ENCODE data around the gene CDK16.

CDK16 gene

GRCh38 chrX:47212381-47213293 lies 5.8 kb upstream of the CDK16 start:
- H3K27ac Mint-ChIP-seq: peak overlapping the region; percentile 70 to 76
- ATAC-seq (no peak), DNase-seq (no peak)
- no peaks in the 10 kb centered on the region for H3K27me3 Mint-ChIP-seq
- no peaks in the 10 kb centered on the region for H3K9me3 Mint-ChIP-seq
- peaks cover 18% of the 10 kb centered on the region for H3K4me1 Mint-ChIP-seq
- no peak overlapping the region for H3K4me3 Mint-ChIP-seq

DNA sequence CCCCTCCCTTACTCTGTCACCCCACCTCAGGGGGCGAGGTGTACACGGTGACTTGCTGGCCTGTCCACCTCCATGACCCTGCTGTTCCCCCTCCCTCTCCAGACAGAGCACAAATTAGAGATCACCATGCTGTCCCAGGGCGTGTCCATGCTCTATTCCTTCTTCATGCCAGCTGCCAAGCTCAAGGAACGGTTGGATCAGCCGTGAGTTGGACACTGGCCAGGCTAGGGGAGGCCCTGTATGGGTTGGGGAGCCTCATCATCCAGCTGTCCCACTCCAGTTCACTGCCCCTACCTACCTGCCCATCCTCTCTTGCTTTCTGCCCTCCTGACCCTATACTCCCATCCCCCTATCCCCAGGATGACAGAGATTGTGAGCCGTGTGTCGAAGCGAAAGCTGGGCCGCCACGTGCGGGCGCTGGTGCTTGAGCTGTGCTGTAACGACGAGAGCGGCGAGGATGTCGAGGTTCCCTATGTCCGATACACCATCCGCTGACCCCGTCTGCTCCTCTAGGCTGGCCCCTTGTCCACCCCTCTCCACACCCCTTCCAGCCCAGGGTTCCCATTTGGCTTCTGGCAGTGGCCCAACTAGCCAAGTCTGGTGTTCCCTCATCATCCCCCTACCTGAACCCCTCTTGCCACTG lies 3.9 kb upstream of the CDK16 start:
- no peak for ATAC-seq
- no peak overlapping the region for H3K4me3 Mint-ChIP-seq
- no peaks in the 10 kb centered on the region for H3K27me3 Mint-ChIP-seq
- no peaks in the 10 kb centered on the region for H3K9me3 Mint-ChIP-seq
- no peak for DNase-seq
- peaks cover 23% of the 10 kb centered on the region for H3K4me1 Mint-ChIP-seq
- no peak overlapping the region for H3K27ac Mint-ChIP-seq

GRCh38 chrX:47215291-47215900 lies 3.1 kb upstream of the CDK16 start:
- Mint-ChIP-seq H3K4me3 (no peak overlapping the region), H3K27me3 (no peaks in the 10 kb centered on the region), H3K4me1 (peaks cover 32% of the 10 kb centered on the region), H3K27ac (peak overlapping the region in 1 of 2 donors; percentile 28), H3K9me3 (no peaks in the 10 kb centered on the region)
- ATAC-seq (no peak), DNase-seq (no peak)

- Mint-ChIP-seq H3K27me3 (no peaks in the 10 kb centered on the region), H3K27ac (peak overlapping the region in 1 of 2 donors; percentile 91), H3K4me1 (peaks cover 39% of the 10 kb centered on the region), H3K9me3 (no peaks in the 10 kb centered on the region), H3K4me3 (peak overlapping the region in 1 of 2 donors; percentile 92)
- DNase-seq (no peak), ATAC-seq (no peak)
Measured at GRCh38 chrX:47216393-47216925, 2.0 kb upstream of the CDK16 start.

DNA sequence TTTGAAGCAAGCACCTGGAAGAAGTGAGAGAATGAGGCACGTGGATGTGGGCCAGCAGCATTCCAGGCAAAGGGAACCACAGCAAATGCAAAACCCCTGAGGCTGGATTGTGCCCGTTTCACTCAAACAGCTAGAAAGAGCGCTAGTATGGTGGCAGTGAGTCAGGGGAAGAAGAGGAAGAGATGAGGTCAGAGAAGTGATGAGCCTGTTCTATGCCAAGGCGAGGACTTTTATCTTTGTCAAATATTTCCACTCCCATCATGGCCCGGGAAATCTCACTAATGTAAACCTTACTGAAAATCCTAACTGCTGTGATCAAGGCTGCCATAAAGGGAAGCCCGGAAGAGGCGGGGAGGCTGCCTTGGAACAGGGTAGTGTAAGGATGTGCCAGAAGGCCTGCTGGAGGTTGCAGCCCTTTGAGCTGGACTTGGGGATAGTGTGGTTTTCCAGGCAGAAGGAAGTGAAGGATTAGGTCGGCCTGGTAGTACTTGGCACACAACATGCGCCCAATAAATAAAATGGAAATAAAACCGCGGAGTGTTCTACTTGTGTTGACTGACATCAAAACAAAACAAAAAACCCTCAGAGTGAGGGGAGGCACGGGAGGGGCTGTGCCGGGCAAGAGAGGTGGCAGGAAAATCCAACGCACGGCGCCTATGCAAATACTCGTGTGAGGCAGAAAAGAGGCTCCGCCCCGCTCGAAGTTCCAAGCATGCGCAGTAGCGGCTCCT lies 1.2 kb upstream of the CDK16 start:
- no peaks in the 10 kb centered on the region for H3K9me3 Mint-ChIP-seq
- peaks cover 47% of the 10 kb centered on the region for H3K4me1 Mint-ChIP-seq
- peak overlapping the region; percentile 91 to 98 for H3K27ac Mint-ChIP-seq
- no peaks in the 10 kb centered on the region for H3K27me3 Mint-ChIP-seq
- H3K4me3 Mint-ChIP-seq: peak overlapping the region; percentile 92 to 93
- ATAC-seq (no peak), DNase-seq (peak in 1 of 2 donors; percentile 10)

DNA sequence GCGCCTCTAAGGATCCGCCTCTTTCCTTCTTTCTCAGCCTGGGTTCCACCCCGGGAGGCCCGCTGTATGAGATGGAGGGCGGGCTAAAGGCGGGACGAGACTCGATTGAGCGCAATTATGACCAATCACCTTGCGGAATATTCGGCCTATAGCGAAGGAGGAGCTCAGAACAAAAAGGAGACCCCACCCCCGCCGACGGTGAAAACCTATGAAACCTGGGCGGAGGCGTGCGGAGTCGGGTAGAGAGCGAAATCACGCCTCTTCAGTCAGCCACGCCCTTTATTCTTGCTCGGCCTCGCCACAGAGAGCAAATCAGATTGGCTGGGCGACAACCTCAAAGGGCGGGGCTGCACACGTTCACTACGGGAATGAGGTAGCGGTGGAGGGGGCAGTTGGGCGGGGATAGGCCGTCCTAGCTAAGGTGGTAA lies 615 bp upstream of the CDK16 start:
- H3K9me3 Mint-ChIP-seq: no peaks in the 10 kb centered on the region
- peak overlapping the region; percentile 92 to 93 for H3K4me3 Mint-ChIP-seq
- ATAC-seq (peak; percentile 90), DNase-seq (peak; percentile 91 to 97)
- no peaks in the 10 kb centered on the region for H3K27me3 Mint-ChIP-seq
- peak overlapping the region; percentile 99 to 100 for H3K27ac Mint-ChIP-seq
- H3K4me1 Mint-ChIP-seq: peaks cover 50% of the 10 kb centered on the region

GRCh38 chrX:47218920-47219815 lies 687 bp downstream of the CDK16 start:
- H3K9me3 Mint-ChIP-seq: no peaks in the 10 kb centered on the region
- peak; percentile 27 to 50 for DNase-seq

GRCh38 chrX:47221756-47222155 lies 3.3 kb downstream of the CDK16 start:
- peak overlapping the region in 1 of 2 donors; percentile 91 for H3K27ac Mint-ChIP-seq
- peaks cover 46% of the 10 kb centered on the region for H3K4me1 Mint-ChIP-seq
- H3K9me3 Mint-ChIP-seq: no peaks in the 10 kb centered on the region
- no peaks in the 10 kb centered on the region for H3K27me3 Mint-ChIP-seq
- no peak for ATAC-seq
- no peak overlapping the region for H3K4me3 Mint-ChIP-seq
- DNase-seq: no peak

More at GRCh38 chrX:47218920-47219815, 687 bp downstream of the CDK16 start:
- Mint-ChIP-seq H3K27ac (peak overlapping the region; percentile 94 to 97), H3K4me1 (peaks cover 55% of the 10 kb centered on the region), H3K27me3 (no peaks in the 10 kb centered on the region), H3K4me3 (peak overlapping the region; percentile 93 to 94)
- ATAC-seq: no peak

GRCh38 chrX:47222751-47223350 lies 4.4 kb downstream of the CDK16 start:
- no peak overlapping the region for H3K27ac Mint-ChIP-seq
- peaks cover 38% of the 10 kb centered on the region for H3K4me1 Mint-ChIP-seq

GRCh38 chrX:47223476-47224250 lies 5.2 kb downstream of the CDK16 start:
- peaks cover 38% of the 10 kb centered on the region for H3K4me1 Mint-ChIP-seq
- no peak for DNase-seq
- H3K9me3 Mint-ChIP-seq: no peaks in the 10 kb centered on the region
- no peaks in the 10 kb centered on the region for H3K27me3 Mint-ChIP-seq
- no peak for ATAC-seq
- peak overlapping the region; percentile 59 to 87 for H3K27ac Mint-ChIP-seq
- H3K4me3 Mint-ChIP-seq: no peak overlapping the region

More at GRCh38 chrX:47222751-47223350, 4.4 kb downstream of the CDK16 start:
- H3K27me3 Mint-ChIP-seq: no peaks in the 10 kb centered on the region
- no peak overlapping the region for H3K4me3 Mint-ChIP-seq
- ATAC-seq (no peak), DNase-seq (no peak)
- no peaks in the 10 kb centered on the region for H3K9me3 Mint-ChIP-seq

GRCh38 chrX:47224266-47224895 lies 5.9 kb downstream of the CDK16 start:
- ATAC-seq: no peak
- H3K27me3 Mint-ChIP-seq: no peaks in the 10 kb centered on the region

GRCh38 chrX:47224896-47225290 lies 6.4 kb downstream of the CDK16 start:
- H3K27me3 Mint-ChIP-seq: no peaks in the 10 kb centered on the region
- H3K9me3 Mint-ChIP-seq: no peaks in the 10 kb centered on the region
- no peak overlapping the region for H3K4me3 Mint-ChIP-seq
- H3K4me1 Mint-ChIP-seq: peaks cover 29% of the 10 kb centered on the region
- DNase-seq (no peak), ATAC-seq (no peak)
- no peak overlapping the region for H3K27ac Mint-ChIP-seq

More at GRCh38 chrX:47224266-47224895, 5.9 kb downstream of the CDK16 start:
- H3K4me1 Mint-ChIP-seq: peaks cover 34% of the 10 kb centered on the region
- H3K27ac Mint-ChIP-seq: no peak overlapping the region
- no peaks in the 10 kb centered on the region for H3K9me3 Mint-ChIP-seq
- no peak overlapping the region for H3K4me3 Mint-ChIP-seq
- no peak for DNase-seq

GRCh38 chrX:47226071-47226470 lies 7.6 kb downstream of the CDK16 start:
- H3K27me3 Mint-ChIP-seq: no peaks in the 10 kb centered on the region
- no peak overlapping the region for H3K27ac Mint-ChIP-seq
- peaks cover 22% of the 10 kb centered on the region for H3K4me1 Mint-ChIP-seq
- DNase-seq: no peak
- ATAC-seq: no peak
- no peaks in the 10 kb centered on the region for H3K9me3 Mint-ChIP-seq
- no peak overlapping the region for H3K4me3 Mint-ChIP-seq
